BJ (cell line): Measurements from ENCODE around the gene DLL3. TPM values are rescaled to one million over a fixed set of nuclear protein-coding genes. Genes with fewer than 3 reads are reported as not detected.
"Not testable (repeated sequence)": the region's sequence is repeated elsewhere in the genome, so short reads cannot be mapped to it uniquely, and the experiment has no call there.

Experiments used
- CTCF ChIA-PET: fragments of 350-600 bp; formaldehyde crosslinking; extraction: SDS; loops from one replicate; lab custom pipeline; 2021; ENCODE audit warnings: antibody characterized with exemption, inconsistent platforms; lab: Yijun Ruan, JAX
- POLR2A ChIA-PET: fragments of 300-600 bp; sonication (Branson Sonifier 250); formaldehyde crosslinking; extraction: SDS; loops from one replicate; lab custom pipeline; 2021; ENCODE audit warnings: antibody characterized with exemption; lab: Charles Lee
- DNase-seq: peaks from one replicate; pipeline ENCODE4 v3.0.0-alpha.2; 2011; ENCODE audit warnings: low read depth
- H3K27me3 ChIP-seq: 2 replicates; pipeline ENCODE4 v1.6.0; 2011; ENCODE audit warnings: low read length; ENCODE audit not compliant: control insufficient read depth, insufficient read depth
- H3K36me3 ChIP-seq: 2 replicates; pipeline ENCODE4 v1.5.1; 2011; ENCODE audit warnings: low read length; ENCODE audit not compliant: control insufficient read depth, insufficient read depth
- H3K4me3 ChIP-seq: 2 replicates; pipeline ENCODE4 v1.5.1; 2011; ENCODE audit warnings: low read depth, mild to moderate bottlenecking, control low read depth, low read length
- polyA minus RNA-seq: library from RNA; depleted of rRNA, polyadenylated mRNA; stranded (reverse); fragments of >200 nt; gene quantifications from 2 replicates; pipeline ENCODE4 v1.2.3, GENCODE V29; 2011; rRNA and poly(A)+ RNA removed
- polyA plus RNA-seq: library from polyadenylated mRNA; depleted of rRNA; stranded (reverse); fragments of >200 nt; gene quantifications from 2 replicates; pipeline ENCODE4 v1.2.3, GENCODE V29; 2011; rRNA removed
- TF ChIP-seq, protein P1 (sequence below): IDR thresholded peaks from 2 replicates; pipeline ENCODE4 v1.5.1; 2011; ENCODE audit warnings: low read depth, mild to moderate bottlenecking, control low read depth, inconsistent platforms, low read length, moderate library complexity; ENCODE audit not compliant: insufficient read depth

DLL3 gene, protein sequence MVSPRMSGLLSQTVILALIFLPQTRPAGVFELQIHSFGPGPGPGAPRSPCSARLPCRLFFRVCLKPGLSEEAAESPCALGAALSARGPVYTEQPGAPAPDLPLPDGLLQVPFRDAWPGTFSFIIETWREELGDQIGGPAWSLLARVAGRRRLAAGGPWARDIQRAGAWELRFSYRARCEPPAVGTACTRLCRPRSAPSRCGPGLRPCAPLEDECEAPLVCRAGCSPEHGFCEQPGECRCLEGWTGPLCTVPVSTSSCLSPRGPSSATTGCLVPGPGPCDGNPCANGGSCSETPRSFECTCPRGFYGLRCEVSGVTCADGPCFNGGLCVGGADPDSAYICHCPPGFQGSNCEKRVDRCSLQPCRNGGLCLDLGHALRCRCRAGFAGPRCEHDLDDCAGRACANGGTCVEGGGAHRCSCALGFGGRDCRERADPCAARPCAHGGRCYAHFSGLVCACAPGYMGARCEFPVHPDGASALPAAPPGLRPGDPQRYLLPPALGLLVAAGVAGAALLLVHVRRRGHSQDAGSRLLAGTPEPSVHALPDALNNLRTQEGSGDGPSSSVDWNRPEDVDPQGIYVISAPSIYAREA
- polyA plus RNA-seq (0.71 and 1.0 TPM in 2 replicates), polyA minus RNA-seq (0.26 and 0.38 TPM in 2 replicates)

DNA sequence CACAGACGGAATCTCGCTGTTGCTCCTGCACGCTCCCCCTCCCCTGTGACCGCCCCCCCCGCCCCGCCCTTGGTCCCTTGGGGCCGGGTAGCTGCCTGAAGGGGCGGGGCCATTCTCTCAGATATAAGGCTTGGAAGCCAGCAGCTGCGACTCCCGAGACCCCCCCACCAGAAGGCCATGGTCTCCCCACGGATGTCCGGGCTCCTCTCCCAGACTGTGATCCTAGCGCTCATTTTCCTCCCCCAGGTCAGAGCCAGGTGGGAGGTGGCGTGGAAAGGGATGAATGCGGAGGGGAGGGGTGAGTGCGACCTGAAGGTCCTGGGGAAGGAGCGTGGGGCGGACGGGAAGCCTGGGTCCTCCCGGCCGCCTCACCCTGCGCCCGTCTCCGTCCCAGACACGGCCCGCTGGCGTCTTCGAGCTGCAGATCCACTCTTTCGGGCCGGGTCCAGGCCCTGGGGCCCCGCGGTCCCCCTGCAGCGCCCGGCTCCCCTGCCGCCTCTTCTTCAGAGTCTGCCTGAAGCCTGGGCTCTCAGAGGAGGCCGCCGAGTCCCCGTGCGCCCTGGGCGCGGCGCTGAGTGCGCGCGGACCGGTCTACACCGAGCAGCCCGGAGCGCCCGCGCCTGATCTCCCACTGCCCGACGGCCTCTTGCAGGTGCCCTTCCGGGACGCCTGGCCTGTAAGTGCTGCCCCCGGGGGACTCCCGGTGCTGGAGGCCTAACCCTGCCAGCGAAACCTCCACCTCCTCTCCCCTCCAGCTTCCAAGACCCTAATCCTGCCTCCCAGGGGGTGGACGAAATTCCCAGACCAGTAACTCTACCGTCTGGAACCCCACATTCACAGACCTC, at the start of gene DLL3:
Gene DLL3, plus strand, starts transcription at position 150 of the 845 bp plus-strand sequence. Its CDS starts 28 bp downstream, at position 178.
- Histone ChIP-seq H3K36me3 (no peaks in the 10 kb centered on the region), H3K4me3 (no peak within 1 kb of the TSS), H3K27me3 (peaks cover 22% of the 10 kb centered on the region)
- no peak for DNase-seq
- TF ChIP-seq, protein P1, sequence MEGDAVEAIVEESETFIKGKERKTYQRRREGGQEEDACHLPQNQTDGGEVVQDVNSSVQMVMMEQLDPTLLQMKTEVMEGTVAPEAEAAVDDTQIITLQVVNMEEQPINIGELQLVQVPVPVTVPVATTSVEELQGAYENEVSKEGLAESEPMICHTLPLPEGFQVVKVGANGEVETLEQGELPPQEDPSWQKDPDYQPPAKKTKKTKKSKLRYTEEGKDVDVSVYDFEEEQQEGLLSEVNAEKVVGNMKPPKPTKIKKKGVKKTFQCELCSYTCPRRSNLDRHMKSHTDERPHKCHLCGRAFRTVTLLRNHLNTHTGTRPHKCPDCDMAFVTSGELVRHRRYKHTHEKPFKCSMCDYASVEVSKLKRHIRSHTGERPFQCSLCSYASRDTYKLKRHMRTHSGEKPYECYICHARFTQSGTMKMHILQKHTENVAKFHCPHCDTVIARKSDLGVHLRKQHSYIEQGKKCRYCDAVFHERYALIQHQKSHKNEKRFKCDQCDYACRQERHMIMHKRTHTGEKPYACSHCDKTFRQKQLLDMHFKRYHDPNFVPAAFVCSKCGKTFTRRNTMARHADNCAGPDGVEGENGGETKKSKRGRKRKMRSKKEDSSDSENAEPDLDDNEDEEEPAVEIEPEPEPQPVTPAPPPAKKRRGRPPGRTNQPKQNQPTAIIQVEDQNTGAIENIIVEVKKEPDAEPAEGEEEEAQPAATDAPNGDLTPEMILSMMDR = no peak
- ChIA-PET POLR2A (no interaction called here), CTCF (interaction anchor here (0.6 to 0.9 kb wide), 2 partner anchors 36 to 41 kb away, joined by 3 read pairs; partner anchors contain the start of gene EID2)

DNA sequence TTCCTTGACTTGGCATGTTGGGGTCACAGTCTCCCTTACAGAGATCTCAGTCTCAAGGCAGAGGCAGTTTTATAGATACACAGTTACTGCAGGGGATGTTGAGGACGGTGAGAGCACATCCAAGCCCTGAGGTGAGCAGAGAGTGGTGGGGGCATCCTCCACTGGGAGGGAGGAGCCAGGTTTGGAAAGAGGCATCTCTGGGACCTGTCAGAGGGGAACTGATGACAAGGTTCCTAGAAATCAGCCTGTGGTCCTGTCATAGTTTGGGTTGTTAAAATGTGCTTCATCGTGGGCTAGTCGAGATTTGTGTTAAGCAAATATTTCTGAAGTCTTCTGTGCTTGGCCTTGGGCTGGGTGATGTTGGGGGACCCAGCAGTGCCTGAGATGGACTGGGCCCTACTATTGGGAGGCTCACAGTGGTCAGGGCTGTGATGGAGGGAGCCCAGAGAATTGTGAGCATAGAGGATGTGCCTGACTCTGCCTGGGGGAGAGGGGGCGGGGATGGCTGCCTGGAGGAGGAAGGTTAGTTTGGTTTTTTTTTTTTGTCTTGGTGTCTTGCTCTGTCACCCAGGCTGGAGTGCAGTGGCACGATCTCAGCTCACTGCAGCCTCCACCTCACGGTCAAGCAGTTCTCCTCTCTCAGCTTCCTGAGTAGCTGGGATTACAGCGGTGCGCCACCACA, 49.5 kb upstream of the DLL3 start:
- ChIA-PET CTCF (interaction anchor here (1.3 to 2.0 kb wide), 2 partner anchors 25 kb away, joined by 5 to 9 read pairs; no protein-coding TSS in a partner anchor), POLR2A (interaction anchor here (0.7 kb wide), 1 partner anchor 15 kb away, joined by 7 read pairs; no protein-coding TSS in a partner anchor)
- Histone ChIP-seq H3K4me3 (no peak overlapping the region), H3K36me3 (peaks cover 8% of the 10 kb centered on the region), H3K27me3 (no peaks in the 10 kb centered on the region)
- no peak for DNase-seq
- TF ChIP-seq, protein P1 = no peak

DNA sequence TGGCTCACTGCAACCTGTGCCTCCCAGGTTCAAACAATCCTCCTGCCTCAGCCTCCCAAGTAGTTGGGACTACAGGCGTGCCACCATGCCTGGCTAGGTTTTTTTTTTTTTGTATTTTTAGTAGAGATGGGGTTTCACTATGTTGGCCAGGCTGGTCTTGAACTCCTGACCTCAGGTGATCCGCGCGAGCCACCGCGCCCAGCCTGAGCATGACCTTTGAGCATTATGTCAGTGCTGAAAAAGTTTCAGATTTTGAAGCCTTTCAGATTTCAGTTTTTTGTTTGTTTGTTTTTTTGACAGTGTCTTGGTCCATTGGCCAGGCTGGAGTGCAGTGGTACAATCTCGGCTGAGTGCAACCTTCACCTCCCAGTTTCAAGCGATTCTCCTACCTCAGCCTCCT, 47.5 kb upstream of the DLL3 start:
- CTCF ChIA-PET, H3K4me3 ChIP-seq, POLR2A ChIA-PET, DNase-seq, H3K27me3 ChIP-seq, H3K36me3 ChIP-seq: not testable (repeated sequence)

DNA sequence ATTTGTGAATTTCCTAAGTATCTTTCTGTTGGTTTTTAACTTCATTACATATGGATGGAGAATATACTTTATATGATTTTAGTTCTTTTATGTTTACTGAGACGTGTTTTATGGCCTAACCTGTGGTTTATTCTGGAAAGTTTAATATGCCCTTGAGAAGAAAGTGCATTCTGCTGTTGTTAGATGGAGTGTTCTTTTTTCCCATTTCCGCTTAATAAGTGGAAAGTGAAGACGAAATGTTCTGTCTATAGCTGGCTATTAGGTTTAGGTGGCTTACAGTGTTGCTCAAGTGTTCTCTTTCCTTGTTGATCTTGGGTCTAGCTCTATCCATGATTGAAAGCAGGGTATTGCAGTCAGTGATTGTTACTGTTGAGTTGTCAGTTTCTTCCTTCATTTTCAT, 35.3 kb upstream of the DLL3 start:
- Histone ChIP-seq H3K4me3 (no peak overlapping the region), H3K27me3 (no peaks in the 10 kb centered on the region), H3K36me3 (peaks cover 48% of the 10 kb centered on the region)
- TF ChIP-seq, protein P1 = no peak
- ChIA-PET POLR2A (no interaction called here), CTCF (interaction anchor here (4.5 kb wide), 1 partner anchor 11 kb away, joined by 24 read pairs; no protein-coding TSS in a partner anchor)
- DNase-seq = no peak
